KMS-11 (cell line): ENCODE measurements around the gene ADAMTS2.

Experiments used
- H2AFZ ChIP-seq: fragments of 200-600 bp; sonication (generic); 2 replicates; pipeline ENCODE4 v1.6.1; 2016; ENCODE audit warnings: antibody characterized with exemption, mixed run types, low read depth
- H3K27ac ChIP-seq: fragments of 200-600 bp; sonication (generic); 2 replicates; pipeline ENCODE4 v1.6.1; 2016; ENCODE audit warnings: mild to moderate bottlenecking, mixed run types
- H3K27me3 ChIP-seq: fragments of 200-600 bp; sonication (generic); 2 replicates; pipeline ENCODE4 v1.6.1; 2017; ENCODE audit warnings: mild to moderate bottlenecking, low read depth, mixed run types, moderate library complexity; ENCODE audit not compliant: insufficient read depth
- H3K36me3 ChIP-seq: fragments of 200-600 bp; sonication (generic); 2 replicates; pipeline ENCODE4 v1.6.1; 2017; ENCODE audit warnings: mild to moderate bottlenecking, mixed run types; ENCODE audit not compliant: insufficient read depth
- H3K4me1 ChIP-seq: fragments of 200-600 bp; sonication (generic); 2 replicates; pipeline ENCODE4 v1.6.1; 2016; ENCODE audit warnings: mild to moderate bottlenecking, low read depth, mixed run types; ENCODE audit not compliant: poor library complexity, severe bottlenecking
- H3K4me2 ChIP-seq: fragments of 200-600 bp; sonication (generic); 2 replicates; pipeline ENCODE4 v1.7.0; 2016; ENCODE audit warnings: mild to moderate bottlenecking, mixed run types
- H3K4me3 ChIP-seq: fragments of 200-600 bp; sonication (generic); IDR thresholded peaks from 2 replicates; pipeline ENCODE4 v1.6.1; 2017; ENCODE audit warnings: low read depth, low read length, mixed read lengths; ENCODE audit not compliant: insufficient read depth
- H3K79me2 ChIP-seq: fragments of 200-600 bp; sonication (generic); 2 replicates; pipeline ENCODE4 v1.6.1; 2016; ENCODE audit warnings: low read depth, mixed run types; ENCODE audit not compliant: insufficient read depth
- H3K9ac ChIP-seq: fragments of 200-600 bp; sonication (generic); 2 replicates; pipeline ENCODE4 v1.6.1; 2016; ENCODE audit warnings: mild to moderate bottlenecking, mixed run types
- H4K20me1 ChIP-seq: fragments of 200-600 bp; sonication (generic); 2 replicates; pipeline ENCODE4 v1.6.1; 2016; ENCODE audit warnings: mild to moderate bottlenecking, mixed run types; ENCODE audit not compliant: insufficient read depth
- CTCF ChIP-seq: fragments of 200-600 bp; sonication (generic); conservative IDR thresholded peaks from 2 replicates; pipeline ENCODE4 v1.6.1; 2017; ENCODE audit warnings: low read depth, mild to moderate bottlenecking, antibody characterized with exemption, low read length, moderate library complexity, mixed read lengths

Gene ADAMTS2

GRCh38 chr5:179223961-179224360 lies 121.3 kb downstream of the ADAMTS2 start:
- no peaks in the 10 kb centered on the region for H4K20me1 ChIP-seq
- H3K79me2 ChIP-seq, result no peaks in the 10 kb centered on the region
- no peak overlapping the region for H2AFZ ChIP-seq
- no peak overlapping the region for H3K4me2 ChIP-seq
- H3K9ac ChIP-seq, result no peak overlapping the region
- H3K4me3 ChIP-seq, result no peak overlapping the region
- TF ChIP-seq CTCF, result no peak
- no peaks in the 10 kb centered on the region for H3K36me3 ChIP-seq
- H3K27me3 ChIP-seq, result no peaks in the 10 kb centered on the region; the same call in 1 of the 2 replicates
- no peak overlapping the region for H3K27ac ChIP-seq
- H3K4me1 ChIP-seq, result no peaks in the 10 kb centered on the region

- TF ChIP-seq CTCF, result no peak
- Histone ChIP-seq H2AFZ (no peak overlapping the region), H3K4me1 (no peaks in the 10 kb centered on the region), H3K27me3 (no peaks in the 10 kb centered on the region; the same call in 1 of the 2 replicates), H4K20me1 (no peaks in the 10 kb centered on the region), H3K36me3 (no peaks in the 10 kb centered on the region), H3K4me2 (no peak overlapping the region), H3K4me3 (no peak overlapping the region), H3K9ac (no peak overlapping the region), H3K79me2 (no peaks in the 10 kb centered on the region), H3K27ac (no peak overlapping the region)
Observed at GRCh38 chr5:179223528-179223927, 121.7 kb downstream of the ADAMTS2 start.

DNA sequence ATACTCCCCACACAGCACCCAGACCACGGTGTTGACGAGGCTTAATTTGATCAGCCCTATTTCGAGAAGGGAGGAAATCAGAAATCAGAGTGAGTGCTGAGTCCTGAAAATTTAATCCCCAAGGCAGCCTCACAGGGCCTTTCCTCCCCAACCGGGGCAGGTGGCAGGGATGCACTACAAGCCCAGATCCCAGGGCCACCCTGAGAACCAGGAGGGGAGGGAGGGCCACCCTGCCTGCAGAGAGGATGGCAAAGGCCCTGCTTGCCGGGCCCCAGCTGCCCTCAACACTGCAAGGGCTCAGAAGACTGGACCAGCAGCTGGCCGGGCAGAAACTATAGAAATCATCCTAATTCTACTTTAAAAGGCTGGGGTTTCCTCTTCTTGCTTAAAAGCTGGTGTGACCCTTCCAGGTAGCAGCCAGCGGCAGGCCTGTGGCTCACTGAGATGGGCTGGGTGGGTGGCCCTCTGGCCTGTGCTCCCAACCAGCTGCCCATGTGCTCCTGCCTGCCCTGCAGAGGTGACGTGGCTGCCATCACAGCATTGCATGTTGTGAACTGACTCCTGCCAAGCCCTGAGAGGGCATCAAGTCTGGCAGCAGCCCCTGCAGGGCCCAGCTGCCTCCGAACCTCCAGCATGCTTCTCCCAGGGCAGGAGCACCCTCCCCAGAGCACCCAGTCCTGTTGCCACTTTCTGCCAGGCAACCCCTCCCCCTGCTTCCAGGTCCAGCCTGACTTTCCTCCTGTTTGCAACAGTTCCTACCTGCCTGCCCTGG lies 122.8 kb downstream of the ADAMTS2 start:
- Histone ChIP-seq H2AFZ (no peak overlapping the region), H3K27me3 (no peaks in the 10 kb centered on the region; the same call in 1 of the 2 replicates), H3K36me3 (no peaks in the 10 kb centered on the region), H3K27ac (no peak overlapping the region), H3K4me3 (no peak overlapping the region), H3K9ac (no peak overlapping the region), H3K4me2 (no peak overlapping the region), H4K20me1 (no peaks in the 10 kb centered on the region), H3K4me1 (no peaks in the 10 kb centered on the region), H3K79me2 (no peaks in the 10 kb centered on the region)
- no peak for TF ChIP-seq CTCF

DNA sequence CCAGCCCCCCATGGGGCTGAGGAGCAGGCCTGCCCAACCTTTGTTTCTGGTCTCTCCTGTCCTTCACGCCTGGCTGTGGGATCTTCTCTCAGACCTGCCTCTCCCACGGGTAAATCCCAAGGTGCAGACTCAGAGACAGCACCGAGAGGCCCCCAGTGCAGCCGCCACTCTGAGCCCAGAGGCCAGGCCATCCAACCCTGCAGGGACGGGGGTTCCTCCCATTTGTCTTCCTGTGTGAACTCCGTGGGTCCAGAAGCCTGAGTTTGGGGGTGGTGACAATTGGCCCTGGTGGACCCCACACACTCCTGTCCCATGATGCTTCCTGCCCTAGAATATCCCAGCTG lies 123.4 kb downstream of the ADAMTS2 start:
- Histone ChIP-seq H2AFZ (no peak overlapping the region), H3K9ac (no peak overlapping the region), H3K4me2 (no peak overlapping the region), H3K79me2 (no peaks in the 10 kb centered on the region), H3K36me3 (no peaks in the 10 kb centered on the region), H4K20me1 (no peaks in the 10 kb centered on the region), H3K4me1 (no peaks in the 10 kb centered on the region), H3K27me3 (no peaks in the 10 kb centered on the region; the same call in 1 of the 2 replicates), H3K27ac (no peak overlapping the region), H3K4me3 (no peak overlapping the region)
- no peak for TF ChIP-seq CTCF
